ENCODE results near the gene HK2. TPM values are rescaled to one million over a fixed set of nuclear protein-coding genes. Genes with fewer than 3 reads are reported as not detected.
"Not testable (repeated sequence)": the region's sequence is repeated elsewhere in the genome, so short reads cannot be mapped to it uniquely, and the experiment has no call there.

The HK2 gene
- total RNA-seq, 1 donor from 2014 or later = 15.5 TPM

- DNase-seq (ENCODE audit: low spot score) = no peak
- intact Hi-C loops (cut with DNase I) = no loop called here
Measured at GRCh38 chr2:74887960-74888700, 54.2 kb downstream of the HK2 start.

GRCh38 chr2:74889159-74889558 lies 55.2 kb downstream of the HK2 start:
- intact Hi-C loops (cut with DNase I) = no loop called here
- DNase-seq (ENCODE audit: low spot score) = no peak

DNA sequence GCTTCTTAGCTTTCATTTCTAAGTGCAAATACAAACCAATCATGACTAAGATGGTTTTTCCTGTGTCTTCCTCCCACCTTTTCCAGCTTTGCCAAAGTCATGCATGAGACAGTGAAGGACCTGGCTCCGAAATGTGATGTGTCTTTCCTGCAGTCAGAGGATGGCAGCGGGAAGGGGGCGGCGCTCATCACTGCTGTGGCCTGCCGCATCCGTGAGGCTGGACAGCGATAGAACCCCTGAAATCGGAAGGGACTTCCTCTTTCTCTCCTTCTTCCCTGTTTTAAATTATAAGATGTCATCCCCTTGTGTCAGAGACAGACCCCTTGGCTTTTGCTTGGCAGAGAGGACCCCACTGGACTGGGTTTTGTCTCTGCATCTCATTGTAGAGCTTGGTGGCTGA lies 56.8 kb downstream of the HK2 start:
- intact Hi-C loops (cut with DNase I) = no loop called here
- no peak for DNase-seq (ENCODE audit: low spot score)

DNA sequence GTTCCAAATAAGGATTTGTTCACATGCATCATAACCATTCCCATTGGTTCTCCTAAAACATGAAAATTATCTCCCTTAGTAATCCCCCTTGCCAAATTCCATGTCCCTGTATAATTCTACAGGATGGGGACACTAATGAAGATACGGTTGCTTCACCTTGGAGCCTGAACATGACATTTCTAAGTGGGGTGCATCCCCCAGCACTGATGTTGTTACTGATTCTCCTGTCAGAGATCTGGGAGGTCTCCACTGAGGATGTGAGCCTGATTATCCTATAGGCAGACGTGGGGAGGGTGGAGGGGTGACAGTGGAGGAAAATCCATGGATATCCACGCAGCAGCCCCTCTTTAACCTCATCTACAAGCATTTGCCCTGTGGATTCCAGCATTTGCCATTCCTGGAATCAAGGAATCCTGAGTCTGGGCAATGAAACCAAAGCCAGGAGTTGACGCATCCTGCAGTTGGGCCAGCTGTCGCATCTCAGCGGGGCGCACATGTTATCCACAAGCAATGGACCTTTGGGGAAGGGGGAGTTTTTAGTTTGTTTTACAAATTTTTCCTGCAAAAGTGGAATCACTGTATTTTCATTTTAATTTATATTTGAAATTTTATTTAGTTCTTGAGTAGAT lies 57.3 kb downstream of the HK2 start:
- intact Hi-C loops (cut with DNase I) = no loop called here
- DNase-seq (ENCODE audit: low spot score) = no peak

GRCh38 chr2:74891816-74892215 lies 57.9 kb downstream of the HK2 start:
- intact Hi-C loops (cut with DNase I) = not testable (repeated sequence)

DNA sequence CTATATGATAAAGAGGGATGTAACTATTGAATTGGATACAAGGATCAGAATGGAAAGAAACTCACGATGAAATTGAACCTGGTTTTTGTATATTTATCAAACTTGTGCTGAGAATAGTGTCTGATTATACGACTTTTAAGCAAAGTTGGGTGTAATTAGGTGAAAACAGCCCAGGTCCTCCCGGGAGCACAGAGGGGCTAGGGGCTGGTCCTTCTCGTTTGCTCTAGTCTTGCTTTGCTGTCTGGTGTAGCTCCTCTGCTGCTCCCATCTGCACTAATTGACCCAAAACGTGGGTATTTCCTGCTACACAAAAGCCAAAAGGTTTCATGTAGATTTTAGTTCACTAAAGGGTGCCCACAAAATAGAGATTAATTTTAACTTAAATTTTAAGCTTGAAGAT lies 58.7 kb downstream of the HK2 start:
- intact Hi-C loops (cut with DNase I) = no loop called here
- DNase-seq (ENCODE audit: low spot score) = no peak

More at GRCh38 chr2:74891816-74892215, 57.9 kb downstream of the HK2 start:
- DNase-seq (ENCODE audit: low spot score) = not testable (repeated sequence)

DNA sequence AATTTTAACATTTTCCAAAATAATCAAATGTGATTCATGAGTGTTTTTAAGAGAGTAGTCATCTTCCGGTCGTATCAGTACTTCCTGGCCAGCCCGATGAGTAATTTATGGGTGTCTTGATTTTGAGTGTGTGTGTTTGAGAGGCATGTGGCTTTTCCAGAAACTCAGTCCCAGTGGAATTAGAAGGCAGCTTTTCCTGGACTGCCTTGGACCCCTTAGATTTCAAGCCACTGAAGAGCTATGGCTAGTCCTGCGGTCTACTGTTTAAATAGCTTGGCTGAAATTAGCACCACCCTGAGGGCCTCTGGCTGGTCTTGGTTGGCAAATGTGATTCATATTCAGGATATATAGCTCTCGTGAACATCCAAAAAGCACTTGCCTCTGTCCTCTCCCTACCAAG lies 59.4 kb downstream of the HK2 start:
- intact Hi-C loops (cut with DNase I) = no loop called here
- DNase-seq (ENCODE audit: low spot score) = no peak

DNA sequence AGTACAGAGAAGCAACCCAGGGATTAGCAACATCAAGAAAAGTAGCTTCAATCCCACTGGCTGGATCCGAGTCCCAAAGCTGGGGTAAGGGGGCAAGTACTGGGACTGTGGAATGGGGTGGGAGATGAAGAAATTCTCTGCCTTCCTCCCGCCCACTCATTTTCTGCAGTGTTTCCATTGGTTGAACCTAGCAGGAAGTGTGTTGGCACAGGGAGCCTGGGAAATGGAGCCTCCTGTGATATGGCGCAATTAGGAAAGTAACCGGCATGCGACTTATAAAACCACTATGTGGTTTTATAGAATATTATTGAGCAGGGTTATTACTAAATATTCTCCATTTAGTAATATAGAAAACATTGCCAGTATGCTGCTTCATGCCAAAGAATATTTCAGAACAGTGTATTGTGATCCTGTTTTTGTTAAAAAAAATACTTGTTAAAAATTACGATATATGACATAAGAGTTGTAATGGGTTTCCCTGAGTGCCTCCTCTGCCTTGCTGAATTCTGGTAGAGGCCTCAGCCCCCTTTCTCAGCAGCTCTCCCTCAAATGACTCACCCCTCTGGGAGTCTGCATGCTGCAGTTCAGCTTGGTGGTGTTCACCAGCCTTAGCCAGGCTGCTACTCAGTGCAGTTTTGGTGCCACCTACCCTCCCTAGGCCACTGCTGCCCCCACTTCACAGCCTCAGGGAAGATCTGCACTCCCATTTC lies 60.5 kb downstream of the HK2 start:
- DNase-seq (ENCODE audit: low spot score) = no peak

GRCh38 chr2:74895001-74895400 lies 61.1 kb downstream of the HK2 start:
- DNase-seq (ENCODE audit: low spot score) = no peak
- intact Hi-C loops (cut with DNase I) = no loop called here

More for the DNA sequence above, 60.5 kb downstream of the HK2 start:
- intact Hi-C loops (cut with DNase I) = no loop called here

- intact Hi-C loops (cut with DNase I) = no loop called here
Measured at GRCh38 chr2:74896232-74896631, 62.3 kb downstream of the HK2 start.

GRCh38 chr2:74900225-74900624 lies 66.3 kb downstream of the HK2 start:
- DNase-seq (ENCODE audit: low spot score); intact Hi-C loops (cut with DNase I): not testable (repeated sequence)

More at GRCh38 chr2:74896232-74896631, 62.3 kb downstream of the HK2 start:
- DNase-seq (ENCODE audit: low spot score) = no peak

GRCh38 chr2:74902281-74902860 lies 68.4 kb downstream of the HK2 start:
- no peak for DNase-seq (ENCODE audit: low spot score)
- intact Hi-C loops (cut with DNase I) = no loop called here

DNA sequence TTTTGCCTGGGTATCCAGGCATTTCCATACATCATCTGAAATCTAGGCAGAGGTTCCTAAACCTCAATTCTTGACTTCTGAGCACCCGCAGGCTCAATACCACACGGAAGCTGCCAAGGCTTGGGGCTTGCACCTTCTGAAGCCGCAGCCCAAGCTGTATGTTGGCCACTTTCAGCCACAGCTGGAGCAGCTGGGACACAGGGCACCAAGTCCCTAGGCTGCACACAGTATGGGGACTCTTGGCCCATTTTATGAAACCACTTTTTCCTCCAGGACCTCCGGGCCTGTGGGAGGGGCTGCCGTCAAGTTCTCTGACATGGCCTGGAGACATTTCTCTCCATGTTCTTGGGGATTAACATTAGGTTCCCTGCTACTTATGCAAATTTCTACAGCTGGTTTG lies 72.5 kb downstream of the HK2 start:
- intact Hi-C loops (cut with DNase I) = no loop called here
- DNase-seq (ENCODE audit: low spot score) = no peak

DNA sequence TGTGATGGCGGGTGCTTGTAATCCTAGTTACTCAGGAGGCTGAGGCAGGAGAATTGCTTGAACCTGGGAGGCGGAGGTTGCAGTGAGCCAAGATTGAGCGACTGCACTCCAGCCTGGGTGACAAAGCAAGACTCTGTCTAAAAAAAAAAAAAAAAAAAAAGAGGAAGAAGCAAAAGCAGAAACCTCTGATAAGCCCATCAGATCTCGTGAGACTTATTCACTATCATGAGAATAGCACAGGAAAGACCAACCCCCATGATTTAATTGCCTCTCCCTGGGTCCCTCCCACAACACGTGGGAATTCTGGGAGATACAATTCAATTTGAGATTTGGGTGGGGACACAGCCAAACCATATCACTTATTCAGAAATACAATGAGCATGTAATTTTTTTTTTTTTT lies 73.6 kb downstream of the HK2 start:
- intact Hi-C loops (cut with DNase I); DNase-seq (ENCODE audit: low spot score): not testable (repeated sequence)

DNA sequence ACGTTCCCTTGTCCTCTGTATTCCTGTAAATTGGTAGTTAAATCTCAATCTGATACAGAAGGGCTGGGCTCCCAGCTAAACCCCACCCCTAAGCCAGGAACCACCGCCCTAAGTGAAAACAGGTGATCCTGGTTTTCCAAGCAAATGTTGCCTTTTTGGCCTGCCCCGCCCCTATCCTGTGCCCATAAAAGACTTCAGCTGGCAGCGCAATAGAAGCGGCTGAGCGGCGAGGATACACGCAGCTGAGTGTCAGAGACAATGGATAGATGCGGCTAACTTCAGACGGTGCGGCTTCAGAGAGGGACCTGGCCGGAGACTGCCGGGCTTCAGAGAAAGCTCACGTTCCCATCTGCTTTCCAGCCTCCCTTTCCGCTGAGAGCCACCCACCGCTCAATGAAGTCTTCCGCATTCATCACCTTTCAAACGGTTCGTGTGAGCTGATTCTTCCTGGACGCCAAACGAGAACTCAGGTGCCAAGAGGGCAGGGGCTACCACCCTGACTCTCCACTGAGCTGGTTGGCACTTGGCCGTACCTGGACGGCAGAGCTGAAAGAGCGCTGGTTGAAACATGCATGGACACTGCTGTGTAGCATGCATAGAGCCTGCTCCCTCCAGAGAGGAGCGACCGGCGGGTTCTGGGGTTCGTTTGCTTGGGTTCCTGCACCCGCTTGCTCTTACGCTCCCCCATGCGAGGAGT lies 75.0 kb downstream of the HK2 start:
- no peak for DNase-seq (ENCODE audit: low spot score)
- intact Hi-C loops (cut with DNase I) = no loop called here

DNA sequence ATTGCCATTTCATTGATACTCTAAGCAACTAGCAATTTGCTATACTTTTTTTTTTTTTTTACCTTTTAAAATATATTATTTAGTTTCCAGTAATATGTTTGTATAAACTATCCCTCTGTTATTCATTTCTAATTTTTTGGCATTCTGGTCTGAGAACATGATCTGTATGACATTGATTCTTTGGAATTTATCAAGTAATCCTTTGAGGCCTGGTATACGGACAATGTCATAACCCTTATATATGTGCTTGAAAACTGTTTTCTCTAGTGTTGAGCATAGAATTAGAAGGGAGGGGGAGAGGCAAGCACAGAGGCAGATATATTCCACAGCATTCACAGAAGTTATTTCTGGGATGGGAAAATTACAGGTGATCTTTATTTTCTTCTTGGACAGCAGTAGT lies 76.3 kb downstream of the HK2 start:
- DNase-seq (ENCODE audit: low spot score) = no peak
- intact Hi-C loops (cut with DNase I) = no loop called here

- intact Hi-C loops (cut with DNase I) = no loop called here
- no peak for DNase-seq (ENCODE audit: low spot score)
Measured at GRCh38 chr2:74911061-74911460, 77.1 kb downstream of the HK2 start.

DNA sequence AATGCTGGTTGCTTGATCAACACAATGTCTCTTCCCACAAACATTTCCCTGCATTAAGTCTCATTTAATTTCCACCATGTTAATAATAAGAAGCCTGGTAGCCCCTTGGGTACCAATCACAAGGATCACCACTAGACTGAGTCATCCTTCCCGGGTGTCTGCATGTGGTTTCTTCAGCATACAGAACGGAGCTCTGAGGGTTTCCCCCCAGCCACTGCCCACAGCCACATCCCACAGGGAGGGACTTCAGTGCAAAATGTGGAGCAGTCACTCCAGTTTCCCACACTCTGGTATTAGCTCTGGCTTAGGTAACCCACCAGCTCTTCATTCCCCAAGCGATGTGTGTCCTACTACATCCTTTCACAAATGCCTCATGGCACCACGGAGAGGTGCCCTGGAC lies 81.8 kb downstream of the HK2 start:
- intact Hi-C loops (cut with DNase I) = loop anchor here (5.0 kb wide), 1 partner anchor 487 kb away; no protein-coding TSS in a partner anchor

GRCh38 chr2:74916394-74916793 lies 82.5 kb downstream of the HK2 start:
- DNase-seq (ENCODE audit: low spot score) = no peak
- intact Hi-C loops (cut with DNase I) = loop anchor here (5.0 kb wide), 1 partner anchor 486 kb away; no protein-coding TSS in a partner anchor

More for the DNA sequence above, 81.8 kb downstream of the HK2 start:
- no peak for DNase-seq (ENCODE audit: low spot score)

All from cardiac septum (tissue), 1 donor.